ENCODE measurements around the gene BRD1. TPM values are rescaled to one million over a fixed set of nuclear protein-coding genes. Genes with fewer than 3 reads are reported as not detected.
"Not testable (repeated sequence)": the region's sequence is repeated elsewhere in the genome, so short reads cannot be mapped to it uniquely, and the experiment has no call there.

BRD1 gene
- polyA plus RNA-seq, 1 experiment: 4.6 TPM

DNA sequence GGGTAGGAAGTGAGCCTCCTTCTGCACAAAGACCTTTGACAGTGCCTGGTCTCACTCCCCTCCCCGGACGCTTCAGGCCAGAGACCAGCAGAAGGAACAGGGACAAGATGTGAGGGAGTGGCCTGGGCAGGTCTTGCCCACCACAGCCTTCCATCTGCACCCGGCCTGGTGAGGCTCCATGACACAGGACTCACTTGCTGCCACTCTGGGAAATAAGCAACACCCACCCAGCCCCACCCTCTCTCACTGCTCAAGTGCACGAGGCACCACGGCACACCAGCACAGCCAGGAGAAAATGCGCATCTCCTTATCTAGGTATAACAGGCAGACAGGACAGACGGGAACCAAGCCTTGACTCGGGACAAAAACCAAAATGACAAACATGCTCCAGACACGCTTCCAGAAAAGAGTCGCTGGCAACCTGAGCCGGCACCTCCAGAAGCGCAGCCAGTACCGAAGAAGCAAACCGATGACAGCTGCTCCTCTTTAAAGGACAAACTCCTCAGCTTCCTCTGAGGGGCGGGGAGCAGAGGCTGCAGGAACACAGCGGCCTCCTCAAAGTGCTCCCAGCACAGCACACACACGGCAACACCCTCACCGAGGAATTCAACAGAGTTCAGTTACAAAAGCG is 41.7 kb downstream of the BRD1 start:
- Histone ChIP-seq H3K36me3 (ENCODE audit: control insufficient read depth, insufficient read depth, low read length) (peaks cover 22% of the 10 kb centered on the region), H3K27me3 (ENCODE audit: control insufficient read depth, insufficient read depth, low read length) (no peaks in the 10 kb centered on the region), H3K4me3 (ENCODE audit: low read depth, low read length) (no peak overlapping the region)
- no peak for DNase-seq (ENCODE audit: low read depth)
- ChIA-PET POLR2A (no interaction called here), CTCF (no interaction called here)
- TF ChIP-seq, protein P1, sequence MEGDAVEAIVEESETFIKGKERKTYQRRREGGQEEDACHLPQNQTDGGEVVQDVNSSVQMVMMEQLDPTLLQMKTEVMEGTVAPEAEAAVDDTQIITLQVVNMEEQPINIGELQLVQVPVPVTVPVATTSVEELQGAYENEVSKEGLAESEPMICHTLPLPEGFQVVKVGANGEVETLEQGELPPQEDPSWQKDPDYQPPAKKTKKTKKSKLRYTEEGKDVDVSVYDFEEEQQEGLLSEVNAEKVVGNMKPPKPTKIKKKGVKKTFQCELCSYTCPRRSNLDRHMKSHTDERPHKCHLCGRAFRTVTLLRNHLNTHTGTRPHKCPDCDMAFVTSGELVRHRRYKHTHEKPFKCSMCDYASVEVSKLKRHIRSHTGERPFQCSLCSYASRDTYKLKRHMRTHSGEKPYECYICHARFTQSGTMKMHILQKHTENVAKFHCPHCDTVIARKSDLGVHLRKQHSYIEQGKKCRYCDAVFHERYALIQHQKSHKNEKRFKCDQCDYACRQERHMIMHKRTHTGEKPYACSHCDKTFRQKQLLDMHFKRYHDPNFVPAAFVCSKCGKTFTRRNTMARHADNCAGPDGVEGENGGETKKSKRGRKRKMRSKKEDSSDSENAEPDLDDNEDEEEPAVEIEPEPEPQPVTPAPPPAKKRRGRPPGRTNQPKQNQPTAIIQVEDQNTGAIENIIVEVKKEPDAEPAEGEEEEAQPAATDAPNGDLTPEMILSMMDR (IDR thresholded peaks at IDR 0.05; ENCODE audit: insufficient read depth, low read depth, low read length): no peak

DNA sequence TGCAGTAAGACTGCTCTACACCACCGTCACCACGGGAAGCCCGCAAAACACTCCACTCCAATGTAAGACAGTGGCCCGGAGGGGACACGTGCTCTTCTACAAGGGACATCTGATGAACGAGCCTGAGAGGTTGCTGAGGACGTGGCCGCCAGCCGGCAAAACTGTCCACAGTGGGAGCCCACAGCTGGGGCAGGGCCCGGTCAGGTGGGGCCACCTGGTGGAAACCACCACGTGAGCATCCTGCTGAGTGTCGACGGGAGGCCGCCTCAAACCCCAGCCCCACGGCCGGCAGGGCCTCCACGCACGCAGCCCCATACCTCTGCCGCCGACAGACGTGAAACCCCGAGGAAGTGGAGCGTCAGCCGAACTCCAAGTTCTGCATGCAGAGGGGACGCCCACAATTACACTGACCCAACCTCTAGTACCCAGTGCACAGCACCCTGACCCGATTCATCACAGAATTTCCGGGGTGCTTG is 42.6 kb downstream of the BRD1 start:
- DNase-seq (ENCODE audit: low read depth): no peak
- ChIA-PET CTCF (no interaction called here), POLR2A (no interaction called here)
- Histone ChIP-seq H3K4me3 (ENCODE audit: low read depth, low read length) (no peak overlapping the region), H3K27me3 (ENCODE audit: control insufficient read depth, insufficient read depth, low read length) (no peaks in the 10 kb centered on the region), H3K36me3 (ENCODE audit: control insufficient read depth, insufficient read depth, low read length) (peaks cover 22% of the 10 kb centered on the region)
- TF ChIP-seq, protein P1 (IDR thresholded peaks at IDR 0.05; ENCODE audit: insufficient read depth, low read depth, low read length): no peak

DNA sequence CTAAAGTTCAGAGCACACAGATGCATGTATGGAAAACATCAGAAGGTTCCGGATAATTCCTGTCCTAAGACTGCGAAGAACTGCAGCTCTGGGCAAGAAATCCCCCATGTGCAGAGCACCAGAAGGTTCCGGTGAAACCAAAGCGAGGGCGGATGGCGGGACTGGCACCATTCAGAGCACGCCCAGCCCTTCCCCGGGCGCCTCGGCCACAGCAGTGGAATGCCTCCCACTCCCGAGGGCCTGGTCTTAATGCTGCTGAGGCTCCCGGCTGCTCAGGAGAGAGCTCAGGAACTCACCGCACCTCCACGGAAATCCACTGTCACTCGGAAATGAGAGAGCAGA is 43.1 kb downstream of the BRD1 start:
- Histone ChIP-seq H3K36me3 (ENCODE audit: control insufficient read depth, insufficient read depth, low read length) (peaks cover 23% of the 10 kb centered on the region), H3K27me3 (ENCODE audit: control insufficient read depth, insufficient read depth, low read length) (no peaks in the 10 kb centered on the region), H3K4me3 (ENCODE audit: low read depth, low read length) (no peak overlapping the region)
- CTCF ChIA-PET: no interaction called here
- TF ChIP-seq, protein P1 (IDR thresholded peaks at IDR 0.05; ENCODE audit: insufficient read depth, low read depth, low read length): no peak
- POLR2A ChIA-PET: no interaction called here
- no peak for DNase-seq (ENCODE audit: low read depth)

DNA sequence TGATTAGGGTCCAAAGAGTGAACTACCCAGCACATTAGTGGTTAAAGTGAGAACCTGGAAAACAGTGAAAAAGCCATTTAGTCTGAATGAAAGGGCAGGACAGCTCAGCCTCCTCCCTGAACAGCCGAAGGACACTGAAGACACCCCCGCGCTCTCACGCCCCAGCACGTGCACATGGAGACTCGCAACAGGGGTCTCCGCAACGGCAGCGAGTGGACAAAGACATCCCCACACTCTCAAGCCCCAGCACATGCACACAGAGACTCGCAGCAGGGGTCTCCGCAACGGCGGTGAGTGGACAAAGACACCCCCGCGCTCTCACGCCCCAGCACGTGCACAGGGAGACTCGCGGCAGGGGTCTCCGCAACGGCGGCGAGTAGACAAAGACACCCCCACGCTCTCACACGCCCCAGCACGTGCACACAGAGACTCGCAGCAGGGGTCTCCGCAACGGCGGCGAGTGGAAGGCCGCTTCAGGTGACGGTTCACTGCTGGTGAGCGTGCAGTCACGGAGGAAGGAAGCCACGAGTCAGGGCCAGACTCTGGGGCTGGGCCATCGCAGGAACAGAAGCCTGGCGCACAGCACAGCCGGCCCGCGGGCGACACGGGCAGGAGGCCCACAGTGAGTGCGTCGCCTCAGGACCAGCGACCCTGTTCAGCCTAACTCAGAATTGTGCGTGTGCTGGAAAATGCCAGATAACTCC is 43.6 kb downstream of the BRD1 start:
- CTCF ChIA-PET: no interaction called here

DNA sequence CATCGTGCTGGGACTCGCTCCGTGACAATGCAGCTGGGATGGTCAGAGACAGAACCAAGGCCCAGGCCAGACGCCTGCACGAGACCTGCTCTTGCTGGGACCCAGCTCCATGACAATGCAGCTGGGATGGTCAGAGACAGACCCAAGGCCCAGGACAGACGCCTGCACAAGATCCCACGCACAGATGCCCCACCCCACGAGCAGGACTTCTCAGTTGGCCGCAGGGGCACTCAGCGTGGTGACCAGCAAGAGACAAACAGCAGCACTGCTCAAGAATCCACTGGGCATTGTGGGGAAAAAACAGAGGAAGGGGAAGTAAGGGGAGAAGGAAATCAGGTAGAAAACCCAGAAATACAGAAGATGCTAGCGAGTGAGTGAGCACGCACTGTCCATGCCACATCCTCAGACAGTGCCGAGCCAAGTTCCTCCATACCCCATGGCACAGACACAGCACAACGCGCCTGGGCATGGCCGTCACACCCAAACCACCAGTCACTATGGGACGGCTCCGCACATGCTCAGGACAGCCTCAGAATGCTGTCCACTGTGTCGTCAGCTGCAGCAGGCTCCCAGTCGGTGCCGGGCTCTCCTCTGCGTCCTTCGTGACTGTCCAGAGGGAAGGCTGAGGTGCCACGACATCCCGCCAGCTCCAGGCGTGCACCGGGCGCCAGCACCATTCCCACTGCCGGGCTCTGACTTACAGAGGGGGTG is 44.5 kb downstream of the BRD1 start:
- ChIA-PET CTCF (no interaction called here), POLR2A (no interaction called here)
- Histone ChIP-seq H3K27me3 (ENCODE audit: control insufficient read depth, insufficient read depth, low read length) (no peaks in the 10 kb centered on the region), H3K4me3 (ENCODE audit: low read depth, low read length) (no peak overlapping the region), H3K36me3 (ENCODE audit: control insufficient read depth, insufficient read depth, low read length) (peaks cover 23% of the 10 kb centered on the region)
- TF ChIP-seq, protein P1 (IDR thresholded peaks at IDR 0.05; ENCODE audit: insufficient read depth, low read depth, low read length): no peak
- no peak for DNase-seq (ENCODE audit: low read depth)

More for the DNA sequence above, 43.6 kb downstream of the BRD1 start:
- no peak for DNase-seq (ENCODE audit: low read depth)
- peaks cover 24% of the 10 kb centered on the region for H3K36me3 ChIP-seq (ENCODE audit: control insufficient read depth, insufficient read depth, low read length)
- POLR2A ChIA-PET: no interaction called here
- TF ChIP-seq, protein P1 (IDR thresholded peaks at IDR 0.05; ENCODE audit: insufficient read depth, low read depth, low read length): no peak
- no peak overlapping the region for H3K4me3 ChIP-seq (ENCODE audit: low read depth, low read length)
- no peaks in the 10 kb centered on the region for H3K27me3 ChIP-seq (ENCODE audit: control insufficient read depth, insufficient read depth, low read length)

DNA sequence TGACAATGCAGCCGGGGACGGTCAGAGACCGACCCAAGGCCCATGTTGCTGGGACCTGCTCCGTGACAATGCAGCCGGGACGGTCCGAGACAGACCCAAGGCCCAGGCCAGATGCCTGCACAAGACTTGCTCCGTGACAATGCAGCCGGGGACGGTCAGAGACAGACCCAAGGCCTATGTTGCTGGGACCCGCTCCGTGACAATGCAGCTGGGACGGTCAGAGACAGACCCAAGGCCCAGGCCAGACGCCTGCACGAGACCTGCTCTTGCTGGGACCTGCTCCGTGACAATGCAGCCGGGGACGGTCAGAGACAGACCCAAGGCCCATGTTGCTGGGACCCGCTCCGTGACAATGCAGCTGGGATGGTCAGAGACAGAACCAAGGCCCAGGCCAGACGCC is 45.8 kb downstream of the BRD1 start:
- H3K4me3 ChIP-seq (ENCODE audit: low read depth, low read length); POLR2A ChIA-PET; DNase-seq (ENCODE audit: low read depth); CTCF ChIA-PET; H3K27me3 ChIP-seq (ENCODE audit: control insufficient read depth, insufficient read depth, low read length): not testable (repeated sequence)
- peaks cover 28% of the 10 kb centered on the region for H3K36me3 ChIP-seq (ENCODE audit: control insufficient read depth, insufficient read depth, low read length)

All from BJ (cell line).